OCI-LY1 (cell line): ENCODE results near the gene ZNF280A.

ENCODE experiments used
- H2AFZ ChIP-seq: fragments of 200-600 bp; sonication (generic), shearing (Covaris generic); 2 replicates; pipeline ENCODE4 v1.6.0; 2014; ENCODE audit warnings: antibody characterized with exemption, mild to moderate bottlenecking, low read length
- H3F3A ChIP-seq: fragments of 200-600 bp; sonication (generic), shearing (Covaris generic); 2 replicates; pipeline ENCODE4 v1.6.0; 2014; ENCODE audit warnings: mild to moderate bottlenecking, antibody characterized with exemption, low read length, moderate library complexity; ENCODE audit not compliant: insufficient read depth
- H3K27ac ChIP-seq: fragments of 200-600 bp; sonication (generic); 2 replicates; pipeline ENCODE4 v1.5.1; 2014; ENCODE audit warnings: low read length, mixed run types, mild to moderate bottlenecking, low read depth; ENCODE audit not compliant: poor library complexity, severe bottlenecking
- H3K27me3 ChIP-seq: fragments of 200-600 bp; sonication (generic); 2 replicates; pipeline ENCODE4 v1.6.0; 2014; ENCODE audit warnings: antibody characterized with exemption, mild to moderate bottlenecking, low read length, moderate library complexity; ENCODE audit not compliant: insufficient read depth
- H3K36me3 ChIP-seq: fragments of 200-600 bp; sonication (generic); 2 replicates; pipeline ENCODE4 v1.6.1; 2014; ENCODE audit warnings: mild to moderate bottlenecking, antibody characterized with exemption, low read length, moderate library complexity, mixed read lengths; ENCODE audit not compliant: insufficient read depth
- H3K4me1 ChIP-seq: fragments of 200-600 bp; sonication (generic); 2 replicates; pipeline ENCODE4 v1.5.1; 2014; ENCODE audit warnings: mild to moderate bottlenecking, low read length, moderate library complexity; ENCODE audit not compliant: insufficient read depth, severe bottlenecking
- H3K4me2 ChIP-seq: fragments of 200-600 bp; sonication (generic), shearing (Covaris generic); 2 replicates; pipeline ENCODE4 v1.6.1; 2014; ENCODE audit warnings: low read length
- H3K4me3 ChIP-seq: fragments of 200-600 bp; sonication (generic); 2 replicates; pipeline ENCODE4 v1.5.1; 2014; ENCODE audit warnings: low read length, low read depth, mild to moderate bottlenecking, mixed read lengths; ENCODE audit not compliant: poor library complexity, severe bottlenecking
- H3K79me2 ChIP-seq: fragments of 200-600 bp; shearing (Covaris generic); 2 replicates; pipeline ENCODE4 v1.6.1; 2016; ENCODE audit warnings: mixed run types, low read length, mixed read lengths; ENCODE audit not compliant: insufficient read depth
- H3K9ac ChIP-seq: fragments of 200-600 bp; sonication (generic), shearing (Covaris generic); 2 replicates; pipeline ENCODE4 v1.6.1; 2014; ENCODE audit warnings: mild to moderate bottlenecking, low read length, mixed read lengths
- H3K9me2 ChIP-seq: fragments of 200-600 bp; sonication (generic), shearing (Covaris generic); 2 replicates; pipeline ENCODE4 v1.6.1; 2014; ENCODE audit warnings: low read depth, mild to moderate bottlenecking, low read length, mixed read lengths
- H3K9me3 ChIP-seq: fragments of 200-600 bp; shearing (Covaris generic); 2 replicates; pipeline ENCODE4 v1.6.1; 2014; ENCODE audit warnings: low read length, mixed read lengths
- H4K20me1 ChIP-seq: fragments of 200-600 bp; sonication (generic), shearing (Covaris generic); 2 replicates; pipeline ENCODE4 v1.6.0; 2016; ENCODE audit warnings: mild to moderate bottlenecking, low read length; ENCODE audit not compliant: insufficient read depth
- CTCF ChIP-seq: fragments of 200-600 bp; sonication (generic), shearing (Covaris generic); IDR thresholded peaks from 2 replicates; pipeline ENCODE4 v1.5.1; 2017; ENCODE audit warnings: mild to moderate bottlenecking, antibody characterized with exemption, low read length, moderate library complexity, mixed read lengths
- EZH2 ChIP-seq: fragments of 200-600 bp; sonication (generic), shearing (Covaris generic); IDR thresholded peaks from 2 replicates; pipeline ENCODE4 v1.8.0; 2017; ENCODE audit warnings: borderline replicate concordance, mixed run types, mild to moderate bottlenecking, antibody characterized with exemption, low read length, moderate library complexity, mixed read lengths

ZNF280A gene

GRCh38 chr22:22520020-22520656, at the start of gene ZNF280A:
TSS of gene ZNF280A (minus strand) at chr22:22520270. CDS start at chr22:22515630, 4,640 bp downstream.
- H3K4me2 ChIP-seq, result no peak within 1 kb of the TSS
- H3K9ac ChIP-seq, result no peak within 1 kb of the TSS
- no peaks in the 10 kb centered on the region for H3K79me2 ChIP-seq
- no peaks in the 10 kb centered on the region for H4K20me1 ChIP-seq
- H3K4me3 ChIP-seq, result no peak within 1 kb of the TSS
- no peaks in the 10 kb centered on the region for H3K9me3 ChIP-seq
- H3K36me3 ChIP-seq, result no peaks in the 10 kb centered on the region; the same call in 1 of the 2 replicates
- no peaks in the 10 kb centered on the region for H3K9me2 ChIP-seq
- no peaks in the 10 kb centered on the region for H3F3A ChIP-seq
- TF ChIP-seq CTCF, result no peak
- no peak for TF ChIP-seq EZH2
- H3K27me3 ChIP-seq, result peaks cover 14% of the 10 kb centered on the region; the same call in 1 of the 2 replicates
- H3K27ac ChIP-seq, result no peak within 1 kb of the TSS
- no peak within 1 kb of the TSS for H2AFZ ChIP-seq
- H3K4me1 ChIP-seq, result peaks cover 14% of the 10 kb centered on the region

- Histone ChIP-seq H3K9ac (no peak overlapping the region), H3K4me2 (no peak overlapping the region), H3K4me1 (no peaks in the 10 kb centered on the region), H3K27me3 (peaks cover 3% of the 10 kb centered on the region; the same call in 1 of the 2 replicates), H3K4me3 (no peak overlapping the region), H3K79me2 (no peaks in the 10 kb centered on the region), H3K9me2 (no peaks in the 10 kb centered on the region), H3K9me3 (no peaks in the 10 kb centered on the region), H2AFZ (no peak overlapping the region), H3F3A (no peaks in the 10 kb centered on the region), H3K27ac (no peak overlapping the region), H4K20me1 (no peaks in the 10 kb centered on the region), H3K36me3 (no peaks in the 10 kb centered on the region)
- TF ChIP-seq CTCF (no peak), EZH2 (no peak)
Measured at GRCh38 chr22:22569218-22569617, 49.1 kb upstream of the ZNF280A start.

GRCh38 chr22:22565981-22566380, 45.9 kb upstream of the ZNF280A start:
- H3K79me2 ChIP-seq, result no peaks in the 10 kb centered on the region
- H3K36me3 ChIP-seq, result no peaks in the 10 kb centered on the region
- no peak overlapping the region for H3K9ac ChIP-seq
- no peaks in the 10 kb centered on the region for H3F3A ChIP-seq
- no peak overlapping the region for H3K4me2 ChIP-seq
- TF ChIP-seq CTCF, result no peak
- no peak for TF ChIP-seq EZH2
- peaks cover 3% of the 10 kb centered on the region; the same call in 1 of the 2 replicates for H3K27me3 ChIP-seq
- H2AFZ ChIP-seq, result no peak overlapping the region
- H3K9me2 ChIP-seq, result no peaks in the 10 kb centered on the region
- no peaks in the 10 kb centered on the region for H3K4me1 ChIP-seq
- H4K20me1 ChIP-seq, result no peaks in the 10 kb centered on the region
- no peak overlapping the region for H3K27ac ChIP-seq
- no peaks in the 10 kb centered on the region for H3K9me3 ChIP-seq
- no peak overlapping the region for H3K4me3 ChIP-seq
